GM18868 (cell line): ENCODE measurements around the gene BANK1.

Source experiments
- ATAC-seq: cut with Tn5 transposase; IDR thresholded peaks from one replicate; pipeline ENCODE4 v1.9.1; 2021; ENCODE audit warnings: mild to moderate bottlenecking, moderate library complexity; ENCODE audit not compliant: unreplicated experiment

The BANK1 gene

DNA sequence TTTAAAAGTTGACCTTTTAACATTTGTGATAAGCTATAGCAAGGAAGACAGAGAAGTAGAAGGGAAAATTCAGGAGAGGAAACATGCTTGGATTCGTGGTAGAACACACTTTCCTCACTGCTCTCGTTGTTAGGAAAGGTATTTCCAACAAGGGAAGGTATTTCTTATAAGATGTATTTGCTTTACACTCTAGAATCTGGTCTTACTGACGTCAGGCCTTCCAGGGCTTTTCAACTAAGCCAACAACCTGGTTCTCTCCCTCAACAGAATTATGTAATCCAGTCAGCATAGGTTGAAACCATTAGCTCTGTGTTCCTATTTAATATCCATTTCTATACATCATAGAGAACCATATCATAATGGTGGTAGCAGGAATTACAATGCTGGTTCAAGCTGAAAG is 312.8 kb downstream of the BANK1 start:
- ATAC-seq, result no peak

DNA sequence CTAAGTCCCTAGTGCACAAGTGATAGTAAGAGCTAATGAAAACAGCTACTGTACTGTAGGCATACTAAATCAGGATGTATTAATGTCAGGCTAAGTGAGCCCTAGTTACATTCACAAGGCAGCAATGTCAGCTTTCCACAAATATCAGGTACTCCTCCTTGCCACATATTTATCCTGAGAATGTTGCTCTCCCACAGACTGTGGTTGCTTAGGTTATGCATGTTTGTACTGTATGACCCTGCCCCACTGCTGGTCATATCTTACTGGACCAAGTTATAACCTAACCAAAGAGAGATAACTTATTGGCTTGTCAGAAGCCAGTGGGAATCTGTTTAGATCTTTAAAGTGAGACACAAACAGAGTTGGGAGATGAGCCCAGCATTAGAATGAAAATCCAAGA is 313.7 kb downstream of the BANK1 start:
- ATAC-seq, result no peak

DNA sequence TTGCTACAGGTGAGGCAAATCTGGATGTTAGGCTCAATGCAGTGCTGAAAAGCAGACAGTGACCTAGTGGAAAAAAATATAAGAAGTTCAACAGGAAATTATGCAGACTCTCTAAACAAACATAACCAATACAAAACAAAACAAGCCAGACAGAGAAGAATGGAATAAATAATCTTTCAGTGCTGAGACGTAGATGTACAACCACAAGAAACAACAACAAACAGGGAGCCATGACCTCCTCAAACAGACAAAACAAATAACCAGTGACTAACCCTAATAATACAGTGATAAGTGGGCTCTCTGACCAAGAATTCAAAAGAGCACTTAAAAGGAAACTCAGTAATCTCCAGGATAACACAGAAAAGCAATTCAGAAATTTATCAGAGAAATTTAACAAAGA is 315.5 kb downstream of the BANK1 start:
- no peak for ATAC-seq

DNA sequence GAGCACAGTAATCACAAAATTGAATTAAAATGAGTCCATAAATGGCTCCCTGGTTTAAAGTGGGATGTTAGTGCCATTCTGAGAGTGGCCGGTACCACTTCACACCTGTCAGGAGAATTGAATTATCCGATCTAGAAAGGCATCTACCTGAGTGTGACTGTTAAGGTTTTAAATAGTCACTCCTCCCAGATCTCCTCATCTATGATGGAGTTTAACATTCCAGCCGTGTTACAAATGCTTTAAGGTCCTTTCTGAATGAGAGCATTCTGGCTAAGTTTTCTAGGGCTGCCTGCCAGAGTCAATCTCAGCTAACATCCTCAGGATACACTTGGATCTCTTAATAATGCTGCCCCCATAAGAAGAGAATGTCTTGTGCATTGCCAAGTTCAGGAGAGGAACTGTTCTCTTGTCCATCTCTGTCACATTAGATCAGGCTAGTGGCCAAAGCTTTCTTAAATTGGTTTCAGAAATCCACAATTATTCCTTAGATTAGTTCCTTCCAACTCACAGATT is 323.6 kb downstream of the BANK1 start:
- no peak for ATAC-seq

DNA sequence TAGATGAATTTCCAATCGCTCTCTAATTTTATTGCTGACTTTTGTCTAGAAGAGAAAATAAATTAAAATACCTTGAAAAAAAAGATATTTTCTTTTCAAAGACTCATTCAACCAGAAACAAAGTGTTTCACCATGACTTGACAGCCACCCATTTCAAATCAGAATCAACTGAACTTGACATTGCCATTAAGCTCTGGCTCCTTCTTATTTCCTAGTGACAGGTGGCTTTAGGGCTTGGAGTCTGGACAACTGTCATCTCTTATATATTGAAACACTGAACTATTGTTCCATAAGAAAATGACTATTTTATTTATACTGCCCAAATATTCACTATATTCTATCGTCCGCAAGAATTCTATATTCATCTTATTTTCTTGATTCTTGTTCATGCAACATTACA is 325.6 kb downstream of the BANK1 start:
- no peak for ATAC-seq

DNA sequence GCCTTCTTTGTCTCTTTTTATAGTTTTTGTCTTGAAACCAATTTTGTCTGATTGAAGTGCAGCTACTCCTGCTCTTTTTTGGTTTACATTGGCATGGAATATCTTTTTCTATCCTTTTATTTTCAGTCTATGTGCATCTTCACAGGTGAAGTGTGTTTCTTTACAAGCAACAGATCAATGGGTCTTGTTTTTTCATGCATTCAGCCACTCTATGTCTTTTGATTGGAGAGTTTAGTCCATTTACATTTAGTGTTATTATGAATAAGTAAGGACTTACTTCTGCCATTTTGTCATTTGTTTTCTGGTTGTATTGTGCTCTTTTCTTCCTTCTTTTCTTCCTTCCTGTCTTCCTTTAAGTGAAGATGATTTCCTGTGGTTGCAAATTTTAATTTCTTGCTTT is 330.3 kb downstream of the BANK1 start:
- no peak for ATAC-seq
